Calu3 (cell line): ENCODE results near the gene PTPRG. TPM values are rescaled to one million over a fixed set of nuclear protein-coding genes. Genes with fewer than 3 reads are reported as not detected.

Source experiments
- BruUV-seq: library from RNA; stranded (reverse); fragments of 400-500 nt; replicated peaks from 2 replicates; lab custom pipeline; 2021; lab: Mats Ljungman, UMichigan
- CTCF ChIA-PET: fragments of 300-600 bp; sonication (Branson Sonifier 250); formaldehyde crosslinking; loops from one replicate; lab custom pipeline; 2022; ENCODE audit warnings: antibody characterized with exemption; lab: Charles Lee
- DNase-seq: peaks from one replicate; pipeline ENCODE4 v3.0.0; 2022
- H3K27ac Mint-ChIP-seq: one replicate; pipeline ENCODE4 v1.8.0; 2022; ENCODE audit warnings: mixed read lengths; ENCODE audit not compliant: unreplicated experiment
- H3K27me3 Mint-ChIP-seq: one replicate; pipeline ENCODE4 v1.8.0; 2022; ENCODE audit warnings: mixed read lengths; ENCODE audit not compliant: unreplicated experiment
- H3K36me3 Mint-ChIP-seq: one replicate; pipeline ENCODE4 v1.8.0; 2022; ENCODE audit warnings: mild to moderate bottlenecking, moderate library complexity, mixed read lengths; ENCODE audit not compliant: insufficient read depth, unreplicated experiment
- H3K4me1 Mint-ChIP-seq: one replicate; pipeline ENCODE4 v1.8.0; 2022; ENCODE audit warnings: mild to moderate bottlenecking, low read depth, mixed read lengths; ENCODE audit not compliant: unreplicated experiment
- H3K4me3 Mint-ChIP-seq: one replicate; pipeline ENCODE4 v1.8.0; 2022; ENCODE audit warnings: mild to moderate bottlenecking, low read depth, moderate library complexity, mixed read lengths; ENCODE audit not compliant: unreplicated experiment
- H3K9me3 Mint-ChIP-seq: one replicate; pipeline ENCODE4 v1.8.0; 2022; ENCODE audit warnings: low read depth, mixed read lengths; ENCODE audit not compliant: unreplicated experiment
- intact Hi-C: fragments of 100-400 bp; cut with micrococcal nuclease; formaldehyde crosslinking; loops from one replicate; pipeline ENCODE4 v1.10.0; 2022; ENCODE audit not compliant: unreplicated experiment
- total RNA-seq: library from RNA; stranded (reverse); gene quantifications from 2 replicates; pipeline ENCODE4 v1.2.3, GENCODE V29; 2022
- TF ChIP-seq, protein P1 (sequence below): fragments of 200-600 bp; IDR thresholded peaks from one replicate; pipeline ENCODE4 v1.8.0; 2022; ENCODE audit warnings: antibody characterized with exemption; ENCODE audit not compliant: unreplicated experiment

PTPRG gene
- total RNA-seq, 1 experiment from 2014 or later = 0.35 TPM

DNA sequence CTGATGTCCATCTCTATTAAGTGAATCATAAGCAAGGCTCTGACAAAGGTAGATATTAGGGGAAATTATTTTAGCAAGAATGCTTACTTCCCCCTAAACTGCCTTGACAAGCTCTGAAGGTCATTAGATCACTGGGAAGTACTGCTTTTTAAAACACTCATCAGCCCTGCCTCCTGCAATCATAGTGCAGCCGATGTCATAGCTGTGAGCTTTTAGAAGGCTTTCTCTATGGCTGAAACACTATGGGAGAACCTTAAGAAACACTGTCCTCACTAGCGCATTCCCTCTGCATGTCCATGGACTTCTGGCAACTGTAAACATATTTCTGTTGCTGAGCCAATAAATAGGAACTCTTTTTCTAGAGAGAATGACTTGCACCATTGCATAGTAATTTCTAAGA is 38.7 kb upstream of the PTPRG start:
- TF ChIP-seq, protein P1, sequence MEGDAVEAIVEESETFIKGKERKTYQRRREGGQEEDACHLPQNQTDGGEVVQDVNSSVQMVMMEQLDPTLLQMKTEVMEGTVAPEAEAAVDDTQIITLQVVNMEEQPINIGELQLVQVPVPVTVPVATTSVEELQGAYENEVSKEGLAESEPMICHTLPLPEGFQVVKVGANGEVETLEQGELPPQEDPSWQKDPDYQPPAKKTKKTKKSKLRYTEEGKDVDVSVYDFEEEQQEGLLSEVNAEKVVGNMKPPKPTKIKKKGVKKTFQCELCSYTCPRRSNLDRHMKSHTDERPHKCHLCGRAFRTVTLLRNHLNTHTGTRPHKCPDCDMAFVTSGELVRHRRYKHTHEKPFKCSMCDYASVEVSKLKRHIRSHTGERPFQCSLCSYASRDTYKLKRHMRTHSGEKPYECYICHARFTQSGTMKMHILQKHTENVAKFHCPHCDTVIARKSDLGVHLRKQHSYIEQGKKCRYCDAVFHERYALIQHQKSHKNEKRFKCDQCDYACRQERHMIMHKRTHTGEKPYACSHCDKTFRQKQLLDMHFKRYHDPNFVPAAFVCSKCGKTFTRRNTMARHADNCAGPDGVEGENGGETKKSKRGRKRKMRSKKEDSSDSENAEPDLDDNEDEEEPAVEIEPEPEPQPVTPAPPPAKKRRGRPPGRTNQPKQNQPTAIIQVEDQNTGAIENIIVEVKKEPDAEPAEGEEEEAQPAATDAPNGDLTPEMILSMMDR = no peak
- H3K36me3 Mint-ChIP-seq = no peaks in the 10 kb centered on the region
- H3K9me3 Mint-ChIP-seq = peaks cover 8% of the 10 kb centered on the region
- DNase-seq = no peak
- no peaks in the 10 kb centered on the region for H3K4me1 Mint-ChIP-seq
- no peak overlapping the region for H3K27ac Mint-ChIP-seq
- H3K27me3 Mint-ChIP-seq = no peaks in the 10 kb centered on the region
- intact Hi-C loops = loop anchor here (5.0 kb wide), 1 partner anchor 815 kb away; no protein-coding TSS in a partner anchor
- no peak overlapping the region for H3K4me3 Mint-ChIP-seq
- CTCF ChIA-PET = no interaction called here
- no TSS peak for BruUV-seq

DNA sequence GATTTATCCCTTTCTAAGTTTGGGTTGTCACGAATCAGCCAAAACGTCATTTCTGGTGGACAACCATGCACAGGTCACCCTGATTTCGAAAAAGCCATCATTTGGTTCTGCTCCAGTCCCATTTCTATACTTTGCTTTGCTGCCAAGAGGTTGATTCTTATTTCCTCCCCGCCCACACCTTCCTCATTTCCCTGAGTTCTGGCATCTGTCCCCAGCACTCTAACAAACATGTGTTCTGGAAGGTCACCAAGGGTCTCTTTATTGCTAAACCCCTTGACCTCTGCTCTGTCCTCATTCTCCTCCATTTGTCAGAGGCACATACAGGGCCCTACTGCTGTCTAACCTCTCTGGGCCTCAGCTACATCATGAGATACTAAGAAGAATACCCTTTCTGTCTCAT is 36.4 kb upstream of the PTPRG start:
- no peaks in the 10 kb centered on the region for H3K36me3 Mint-ChIP-seq
- no peaks in the 10 kb centered on the region for H3K4me1 Mint-ChIP-seq
- CTCF ChIA-PET = no interaction called here
- TF ChIP-seq, protein P1 = no peak
- H3K27ac Mint-ChIP-seq = no peak overlapping the region
- no peaks in the 10 kb centered on the region for H3K27me3 Mint-ChIP-seq
- no peak overlapping the region for H3K4me3 Mint-ChIP-seq
- DNase-seq = no peak
- H3K9me3 Mint-ChIP-seq = peaks cover 8% of the 10 kb centered on the region
- BruUV-seq = no TSS peak
- intact Hi-C loops = loop anchor here (5.0 kb wide), 1 partner anchor 818 kb away; no protein-coding TSS in a partner anchor

DNA sequence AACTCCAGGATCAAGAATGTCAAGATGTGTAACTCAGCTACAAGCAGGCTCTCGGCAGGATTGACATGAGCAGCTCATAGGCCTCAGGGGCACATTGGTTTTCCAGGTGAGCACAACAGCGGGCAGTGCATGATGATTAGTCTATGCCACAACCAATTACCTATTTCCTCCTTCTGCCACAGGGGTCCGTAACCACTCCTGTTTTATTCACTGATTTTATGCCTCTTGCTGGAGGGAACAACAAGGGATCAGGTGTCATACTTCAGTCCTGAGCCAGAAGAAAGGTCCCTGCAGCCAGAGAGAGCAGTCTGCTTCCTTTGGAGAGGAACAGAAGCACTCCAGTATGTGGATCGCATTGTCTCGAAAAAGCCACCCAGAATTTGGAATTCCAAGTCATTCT is 35.1 kb upstream of the PTPRG start:
- Mint-ChIP-seq H3K27ac (no peak overlapping the region), H3K4me1 (no peaks in the 10 kb centered on the region), H3K36me3 (no peaks in the 10 kb centered on the region), H3K9me3 (peaks cover 8% of the 10 kb centered on the region), H3K4me3 (no peak overlapping the region), H3K27me3 (no peaks in the 10 kb centered on the region)
- BruUV-seq = no TSS peak
- intact Hi-C loops = no loop called here
- no peak for DNase-seq
- TF ChIP-seq, protein P1 = no peak
- CTCF ChIA-PET = no interaction called here

DNA sequence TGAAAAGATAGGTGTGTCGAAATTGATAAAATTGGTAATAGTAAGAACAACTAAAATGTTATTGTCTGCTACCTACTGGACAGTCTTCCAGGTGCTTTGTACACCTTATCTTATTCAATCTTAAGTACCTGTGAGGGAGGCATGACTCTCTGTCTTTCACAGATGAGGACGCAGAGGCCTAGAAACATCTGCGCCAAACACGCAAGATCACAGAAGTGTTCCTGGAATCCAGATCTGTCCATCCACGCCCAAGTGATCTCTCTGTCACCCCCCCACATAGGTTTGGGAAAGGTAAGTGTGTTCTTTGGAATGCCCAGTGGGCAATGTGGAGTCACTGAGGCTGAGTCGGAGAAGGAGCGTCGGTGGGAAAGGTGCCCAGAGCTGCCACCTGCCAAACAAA is 34.4 kb upstream of the PTPRG start:
- no peak for DNase-seq
- TF ChIP-seq, protein P1 = no peak
- H3K27ac Mint-ChIP-seq = no peak overlapping the region
- H3K4me1 Mint-ChIP-seq = no peaks in the 10 kb centered on the region
- no peaks in the 10 kb centered on the region for H3K27me3 Mint-ChIP-seq
- no peak overlapping the region for H3K4me3 Mint-ChIP-seq
- BruUV-seq = no TSS peak
- CTCF ChIA-PET = no interaction called here
- H3K36me3 Mint-ChIP-seq = no peaks in the 10 kb centered on the region
- intact Hi-C loops = no loop called here
- peaks cover 6% of the 10 kb centered on the region for H3K9me3 Mint-ChIP-seq
